Common myeloid progenitor, CD34-positive (primary cell): ENCODE measurements around the gene C10orf53.

ENCODE experiments used
- CTCF ChIA-PET: fragments of 350-600 bp; sonication (Branson Sonifier 250); formaldehyde crosslinking; loops from one replicate; lab custom pipeline; 2021; ENCODE audit warnings: antibody characterized with exemption; lab: Charles Lee
- POLR2A ChIA-PET: fragments of 350-600 bp; sonication (Branson Sonifier 250); formaldehyde crosslinking; loops from one replicate; lab custom pipeline; 2021; ENCODE audit warnings: antibody characterized with exemption; lab: Charles Lee
- DNase-seq, 3 donors: peaks; one replicate each; pipeline versions ENCODE4 v3.0.0 to v3.0.0-alpha.2; 2013
- H3K27ac ChIP-seq, 2 experiments: 1 replicate in 1 of 2; 2 replicates in 1 of 2; pipeline ENCODE4 v1.7.0; 2013; ENCODE audit warnings: inconsistent platforms in 2 of 2, low read length in 2 of 2, mild to moderate bottlenecking in 2 of 2, low read depth in 1 of 2, moderate library complexity in 1 of 2; ENCODE audit not compliant: severe bottlenecking in 2 of 2, insufficient read depth in 1 of 2, poor library complexity in 1 of 2
- H3K27me3 ChIP-seq, 5 experiments: replicated peaks in 2 of 5; 1 replicate in 3 of 5; 2 replicates in 2 of 5; pipeline versions ENCODE4 v1.6.1 to v1.7.0; 2013; ENCODE audit warnings: low read length in 4 of 5, mild to moderate bottlenecking in 2 of 5, moderate library complexity in 2 of 5, inconsistent platforms in 1 of 5; ENCODE audit not compliant: insufficient read depth in 5 of 5, control insufficient read depth in 4 of 5
- H3K36me3 ChIP-seq, 4 experiments: 1 replicate in 2 of 4; 2 replicates in 2 of 4; pipeline versions ENCODE4 v1.6.1 to v1.7.0; 2013; ENCODE audit warnings: low read length in 3 of 4, control low read depth in 1 of 4, mild to moderate bottlenecking in 1 of 4; ENCODE audit not compliant: control insufficient read depth in 4 of 4, insufficient read depth in 4 of 4
- H3K4me1 ChIP-seq, 4 experiments: 1 replicate in 3 of 4; 2 replicates in 1 of 4; pipeline versions ENCODE4 v1.6.1 to v1.7.1; 2013; ENCODE audit warnings: low read length in 3 of 4, mild to moderate bottlenecking in 3 of 4, control low read depth in 1 of 4, inconsistent platforms in 1 of 4, moderate library complexity in 1 of 4; ENCODE audit not compliant: control insufficient read depth in 4 of 4, insufficient read depth in 4 of 4; ENCODE audit errors: control extremely low read depth in 1 of 4
- H3K4me3 ChIP-seq, 7 experiments: 1 replicate in 4 of 7; 2 replicates in 3 of 7; pipeline versions ENCODE4 v1.5.1 to v1.7.0; 2013; ENCODE audit warnings: mild to moderate bottlenecking in 7 of 7, low read length in 6 of 7, moderate library complexity in 6 of 7, inconsistent platforms in 2 of 7, low read depth in 2 of 7, control low read depth in 1 of 7; ENCODE audit not compliant: insufficient read depth in 4 of 7, control insufficient read depth in 1 of 7; ENCODE audit errors: extremely low read depth in 1 of 7
- H3K9me3 ChIP-seq, 5 experiments: 1 replicate in 4 of 5; 2 replicates in 1 of 5; pipeline versions ENCODE4 v1.6.1 to v1.7.1; 2013; ENCODE audit warnings: low read length in 4 of 5, mild to moderate bottlenecking in 2 of 5, inconsistent platforms in 1 of 5, low read depth in 1 of 5, moderate library complexity in 1 of 5; ENCODE audit not compliant: control insufficient read depth in 4 of 5, insufficient read depth in 2 of 5; ENCODE audit errors: control extremely low read depth in 1 of 5
- WGBS: methylation state at CpG from one replicate; pipeline ENCODE4 v1.1.5; 2013; ENCODE audit not compliant: insufficient coverage; 5-methylcytosine and 5-hydroxymethylcytosine counted together

The C10orf53 gene

DNA sequence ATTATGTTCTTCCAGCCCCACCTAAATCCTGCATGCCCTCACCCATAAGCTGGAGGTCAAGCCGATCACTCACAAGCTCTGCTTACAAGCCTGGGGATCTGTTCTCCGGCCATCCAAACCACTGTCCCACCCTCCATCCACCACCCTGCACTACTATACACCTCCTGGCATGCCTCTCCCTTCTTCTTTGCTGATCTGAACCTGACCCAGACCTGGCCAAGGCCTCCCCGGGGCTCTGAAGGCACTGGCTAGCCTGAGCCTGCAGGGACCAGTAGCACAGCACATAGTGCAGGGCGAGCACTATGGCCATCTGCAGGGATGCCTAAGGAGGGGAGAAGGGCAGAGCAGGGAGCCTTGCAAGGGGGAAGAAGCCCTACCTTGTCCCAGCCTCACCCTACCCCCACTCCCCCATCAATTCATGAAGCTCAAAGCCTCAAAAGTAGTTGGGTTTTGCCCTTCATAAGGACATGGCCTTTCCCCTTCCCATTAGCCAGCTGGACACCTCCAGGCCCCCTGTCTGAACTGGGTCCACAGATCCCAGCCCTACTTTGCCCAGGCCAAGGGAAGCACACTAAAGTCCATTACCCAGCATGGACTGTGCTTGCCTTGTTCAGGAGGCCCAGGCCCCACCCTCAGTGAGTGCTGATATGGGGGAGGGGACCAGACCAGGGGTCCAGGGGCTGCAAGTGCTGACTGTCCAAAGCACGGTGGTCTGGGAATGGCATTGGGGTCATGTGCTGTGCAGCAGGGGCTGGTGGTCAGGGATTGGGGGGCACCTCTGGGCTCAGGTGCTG is 36.0 kb upstream of the C10orf53 start:
- ChIA-PET CTCF (no interaction called here), POLR2A (no interaction called here)
- WGBS = 94% methylated on average over 2 of the region's 5 CpGs
- H3K27me3 ChIP-seq = peaks cover 3 to 71% (median 14%) of the 10 kb centered on the region in 5 experiments
- H3K4me3 ChIP-seq = no peak overlapping the region
- DNase-seq = no peak
- H3K4me1 ChIP-seq = no peaks in the 10 kb centered on the region
- no peaks in the 10 kb centered on the region for H3K36me3 ChIP-seq
- H3K9me3 ChIP-seq = no peaks in the 10 kb centered on the region
- H3K27ac ChIP-seq = no peak overlapping the region

DNA sequence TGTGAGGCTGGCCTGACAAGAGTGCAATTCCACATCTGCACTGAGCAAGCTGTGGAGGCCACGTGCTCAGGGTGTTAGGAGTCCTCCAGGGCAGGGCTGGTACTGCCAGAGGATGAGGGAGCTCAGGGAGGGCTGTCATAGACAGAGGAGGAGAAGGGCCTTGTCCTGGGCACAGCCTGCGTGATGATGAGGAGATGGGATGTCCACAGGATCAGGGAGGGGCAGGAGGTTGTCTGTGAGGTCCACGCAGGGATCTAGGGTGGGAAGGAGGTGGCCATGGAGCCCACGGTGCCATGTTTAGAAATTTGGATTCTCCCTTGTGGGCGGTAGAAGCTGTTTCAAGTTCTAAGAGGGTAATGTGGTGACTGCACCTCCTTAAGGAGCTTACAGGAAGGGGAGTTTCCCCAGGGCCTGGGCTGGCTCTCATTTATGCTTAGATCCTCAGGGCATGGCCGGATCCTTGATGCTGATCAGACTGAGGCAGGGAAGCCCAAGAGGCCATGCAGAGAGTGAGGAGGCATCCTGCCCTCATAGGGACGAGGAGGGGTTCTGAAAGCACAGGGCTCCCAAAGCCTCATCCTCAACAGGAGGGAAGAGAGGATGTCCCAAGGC is 35.3 kb upstream of the C10orf53 start:
- no peaks in the 10 kb centered on the region for H3K9me3 ChIP-seq
- no peak overlapping the region for H3K4me3 ChIP-seq
- WGBS = 95% methylated on average over 7 of the region's 7 CpGs
- H3K36me3 ChIP-seq = no peaks in the 10 kb centered on the region
- H3K27me3 ChIP-seq = peaks cover 3 to 75% (median 16%) of the 10 kb centered on the region in 5 experiments
- no peak for DNase-seq
- POLR2A ChIA-PET = no interaction called here
- no peaks in the 10 kb centered on the region for H3K4me1 ChIP-seq
- no peak overlapping the region for H3K27ac ChIP-seq
- CTCF ChIA-PET = interaction anchor here (0.7 kb wide), 1 partner anchor 15 kb away, joined by 3 read pairs; no protein-coding TSS in a partner anchor

DNA sequence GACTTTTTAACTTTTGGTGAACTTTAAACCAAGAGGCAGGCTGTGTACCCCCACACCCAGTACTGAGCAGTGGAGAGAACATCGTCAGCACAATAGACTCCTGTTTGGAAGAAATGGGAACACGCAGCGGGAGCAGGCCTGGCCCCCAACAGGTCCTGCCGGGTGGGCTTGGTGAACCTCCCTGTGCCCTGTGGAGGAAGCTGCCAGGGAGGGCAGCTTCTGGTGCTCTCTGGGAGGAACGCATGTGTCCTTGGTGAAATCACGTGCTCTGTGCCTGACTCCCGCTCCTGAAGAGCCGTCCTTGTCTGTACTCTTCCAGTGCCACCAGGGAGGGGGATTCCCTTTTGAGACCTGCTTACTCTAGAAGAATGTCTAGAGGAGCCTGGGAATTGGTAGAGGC is 34.0 kb upstream of the C10orf53 start:
- Histone ChIP-seq H3K4me1 (peaks cover 0 to 2% (median 0%) of the 10 kb centered on the region in 4 experiments), H3K27ac (no peak overlapping the region), H3K36me3 (no peaks in the 10 kb centered on the region), H3K9me3 (no peaks in the 10 kb centered on the region), H3K27me3 (peaks cover 0 to 78% (median 13%) of the 10 kb centered on the region in 5 experiments), H3K4me3 (no peak overlapping the region)
- POLR2A ChIA-PET = no interaction called here
- WGBS = 95% methylated on average over 8 of the region's 8 CpGs
- CTCF ChIA-PET = no interaction called here
- no peak for DNase-seq

DNA sequence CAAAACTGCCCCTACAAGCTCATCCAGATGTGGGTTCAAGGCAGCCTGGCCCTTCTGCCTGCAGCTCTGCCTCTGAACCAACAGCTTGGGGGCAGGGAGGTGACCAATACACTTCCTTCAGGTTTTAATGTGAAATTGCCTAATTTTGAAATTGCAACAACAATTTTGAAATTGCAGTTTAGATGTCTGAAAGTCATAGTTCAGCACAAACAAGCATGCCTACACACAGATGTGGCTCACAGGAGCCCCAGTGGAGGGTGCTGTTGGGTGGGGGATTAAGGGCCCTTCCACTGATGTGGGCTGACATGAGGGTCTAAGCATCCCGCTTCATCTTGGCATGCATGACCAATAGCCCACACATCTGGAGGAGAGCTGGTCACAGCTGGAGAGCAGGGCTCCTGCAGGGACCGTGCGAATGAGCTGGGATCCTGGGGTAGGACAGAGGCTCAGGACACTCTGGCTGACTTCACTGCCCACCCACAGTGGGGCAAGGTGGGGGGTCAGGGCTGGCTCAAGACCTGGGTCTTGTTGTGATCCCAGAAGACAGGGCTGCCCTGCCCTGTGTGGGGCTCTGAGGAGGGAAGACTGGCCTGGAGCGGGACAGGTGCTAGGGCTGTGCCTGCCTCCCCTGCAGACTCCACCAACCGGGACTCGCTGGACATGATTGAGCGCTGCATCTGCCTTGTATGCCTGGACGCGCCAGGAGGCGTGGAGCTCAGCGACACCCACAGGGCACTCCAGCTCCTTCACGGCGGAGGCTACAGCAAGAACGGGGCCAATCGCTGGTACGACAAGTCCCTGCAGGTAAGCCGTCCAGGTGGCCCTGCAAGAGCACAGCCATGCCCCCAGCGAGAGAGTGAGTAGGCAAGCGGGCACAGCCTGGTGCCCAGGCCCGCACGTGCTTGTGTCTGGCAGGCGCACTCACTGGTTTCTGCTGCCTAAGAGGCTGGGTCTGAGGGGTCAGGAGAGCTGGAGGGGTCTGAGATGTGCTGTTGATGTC is 33.3 kb upstream of the C10orf53 start:
- Histone ChIP-seq H3K27ac (no peak overlapping the region), H3K27me3 (peaks cover 0 to 79% (median 11%) of the 10 kb centered on the region in 5 experiments), H3K9me3 (no peaks in the 10 kb centered on the region), H3K36me3 (no peaks in the 10 kb centered on the region), H3K4me1 (peaks cover 0 to 2% (median 0%) of the 10 kb centered on the region in 4 experiments), H3K4me3 (no peak overlapping the region)
- DNase-seq = no peak
- ChIA-PET POLR2A (no interaction called here), CTCF (no interaction called here)
- 94% methylated on average over 20 of the region's 22 CpGs for WGBS

DNA sequence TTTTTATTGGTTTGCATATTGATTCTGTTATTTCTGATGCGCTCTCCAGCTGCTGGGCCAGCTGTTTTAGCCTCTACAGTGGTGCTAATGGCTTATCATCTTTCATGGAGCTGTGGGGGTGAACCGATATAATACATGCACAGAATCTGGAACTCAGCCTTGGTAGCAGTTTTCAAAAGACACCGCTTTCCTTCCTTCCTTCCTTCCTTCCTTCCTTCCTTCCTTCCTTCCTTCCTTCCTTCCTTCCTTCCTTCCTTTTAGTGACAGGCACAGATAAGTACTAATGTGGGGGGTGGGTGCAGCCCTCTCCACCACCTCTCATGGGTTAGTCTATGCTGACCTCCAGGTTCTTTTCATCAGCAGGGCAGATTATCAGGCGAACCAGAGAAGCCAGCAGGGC is 31.9 kb upstream of the C10orf53 start:
- Histone ChIP-seq H3K27me3 (peaks cover 0 to 70% (median 13%) of the 10 kb centered on the region in 5 experiments), H3K27ac (no peak overlapping the region), H3K36me3 (no peaks in the 10 kb centered on the region), H3K4me3 (no peak overlapping the region), H3K4me1 (peaks cover 0 to 2% (median 0%) of the 10 kb centered on the region in 4 experiments), H3K9me3 (no peaks in the 10 kb centered on the region)
- no peak for DNase-seq
- CTCF ChIA-PET = no interaction called here
- POLR2A ChIA-PET = no interaction called here
- 100% methylated on average over 2 of the region's 4 CpGs for WGBS

DNA sequence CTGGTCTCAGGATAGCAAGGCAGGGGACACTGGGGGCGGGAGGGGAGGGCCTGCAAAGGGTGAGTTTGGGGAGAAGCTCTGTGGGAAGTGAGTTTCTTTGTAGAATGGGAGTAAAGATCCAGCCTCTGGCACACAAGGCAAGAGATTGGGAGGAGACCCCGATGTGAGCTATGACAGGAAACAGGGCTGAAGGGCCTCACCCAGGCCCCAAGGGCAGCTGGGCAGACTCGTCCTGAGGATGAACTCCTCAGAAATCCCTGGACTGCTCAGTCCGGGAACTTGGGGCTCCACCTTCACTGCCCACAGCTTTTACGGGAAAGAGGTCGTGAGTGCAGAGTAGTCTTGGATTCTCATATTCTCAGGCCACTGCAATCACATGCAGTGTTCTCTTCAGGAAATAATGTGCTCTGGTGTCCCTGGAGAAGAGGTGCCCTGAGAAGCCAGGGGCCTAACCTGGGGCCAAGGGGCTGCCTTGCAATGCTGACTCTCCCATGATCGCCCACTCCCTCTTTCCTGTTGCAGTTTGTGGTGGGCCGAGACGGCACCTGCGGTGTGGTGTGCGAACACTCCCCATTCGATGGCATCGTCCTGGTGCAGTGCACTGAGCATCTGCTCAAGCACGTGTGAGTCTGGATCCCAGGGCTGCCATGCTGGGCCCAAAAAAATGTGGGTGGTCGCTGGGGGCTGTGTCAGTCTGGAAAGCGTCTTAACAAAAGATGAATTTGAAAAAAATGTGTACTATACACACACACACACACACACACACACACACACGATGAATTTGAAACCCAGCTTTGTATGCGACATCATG is 31.3 kb upstream of the C10orf53 start:
- Histone ChIP-seq H3K36me3 (no peaks in the 10 kb centered on the region), H3K4me1 (peaks cover 0 to 2% (median 0%) of the 10 kb centered on the region in 4 experiments), H3K4me3 (no peak overlapping the region), H3K27me3 (peaks cover 0 to 74% (median 13%) of the 10 kb centered on the region in 5 experiments), H3K9me3 (no peaks in the 10 kb centered on the region), H3K27ac (no peak overlapping the region)
- POLR2A ChIA-PET = no interaction called here
- WGBS = 79% methylated on average over 13 of the region's 18 CpGs
- CTCF ChIA-PET = no interaction called here
- no peak for DNase-seq
